Caco-2 (cell line): ENCODE measurements around the gene OSBPL8. TPM values are rescaled to one million over a fixed set of nuclear protein-coding genes. Genes with fewer than 3 reads are reported as not detected.
A peak's percentile ranks its signal among the peaks of the same experiment; 100 is the strongest.

Experiments
- BruUV-seq: library from RNA; stranded (reverse); fragments of 400-500 nt; replicated peaks from 2 replicates; lab custom pipeline; 2021; lab: Mats Ljungman, UMichigan
- CTCF ChIA-PET: fragments of 300-600 bp; sonication (Branson Sonifier 250); formaldehyde crosslinking; loops from one replicate; lab custom pipeline; 2022; ENCODE audit warnings: antibody characterized with exemption; lab: Charles Lee
- POLR2A ChIA-PET: fragments of 300-600 bp; sonication (Branson Sonifier 250); formaldehyde crosslinking; loops from one replicate; lab custom pipeline; 2022; ENCODE audit warnings: antibody characterized with exemption; lab: Charles Lee
- DNase-seq, 2 experiments: peaks; one replicate each; pipeline versions ENCODE4 v3.0.0 to v3.0.0-alpha.2; 2020 to 2022
- H3K27me3 ChIP-seq: replicated peaks from 2 replicates; pipeline ENCODE4 v1.6.0; 2011; ENCODE audit warnings: low read length; ENCODE audit not compliant: control insufficient read depth, insufficient read depth
- H3K36me3 ChIP-seq: 2 replicates; pipeline ENCODE4 v1.5.1; 2011; ENCODE audit warnings: low read length; ENCODE audit not compliant: control insufficient read depth, insufficient read depth
- H3K4me1 ChIP-seq: fragments of 250-450 bp; sonication (Bioruptor Pico); 2 replicates; pipeline ENCODE4 v1.5.1; 2020; ENCODE audit warnings: mild to moderate bottlenecking
- H3K4me3 ChIP-seq: 2 replicates; pipeline ENCODE4 v1.5.1; 2011; ENCODE audit warnings: low read depth, mild to moderate bottlenecking, control low read depth, low read length
- H3K9me3 ChIP-seq: fragments of 250-450 bp; sonication (Bioruptor Pico); 2 replicates; pipeline ENCODE4 v1.5.1; 2020; ENCODE audit warnings: mild to moderate bottlenecking, moderate library complexity
- H3K27ac Mint-ChIP-seq: one replicate; pipeline ENCODE4 v1.8.0; 2022; ENCODE audit warnings: mixed read lengths; ENCODE audit not compliant: unreplicated experiment
- H3K27me3 Mint-ChIP-seq: one replicate; pipeline ENCODE4 v1.8.0; 2022; ENCODE audit warnings: mixed read lengths; ENCODE audit not compliant: insufficient read depth, unreplicated experiment
- H3K36me3 Mint-ChIP-seq: one replicate; pipeline ENCODE4 v1.8.0; 2022; ENCODE audit warnings: mild to moderate bottlenecking, mixed read lengths; ENCODE audit not compliant: insufficient read depth, unreplicated experiment
- H3K4me1 Mint-ChIP-seq: one replicate; pipeline ENCODE4 v1.8.0; 2022; ENCODE audit warnings: low read depth, mixed read lengths; ENCODE audit not compliant: unreplicated experiment
- H3K4me3 Mint-ChIP-seq: one replicate; pipeline ENCODE4 v1.8.0; 2022; ENCODE audit warnings: mild to moderate bottlenecking, moderate library complexity, mixed read lengths; ENCODE audit not compliant: unreplicated experiment
- H3K9me3 Mint-ChIP-seq: one replicate; pipeline ENCODE4 v1.8.0; 2022; ENCODE audit warnings: mixed read lengths; ENCODE audit not compliant: unreplicated experiment
- intact Hi-C: fragments of 100-400 bp; cut with micrococcal nuclease; formaldehyde crosslinking; loops from one replicate; pipeline ENCODE4 v1.10.0; 2022; ENCODE audit not compliant: unreplicated experiment
- total RNA-seq: library from RNA; stranded (reverse); gene quantifications from 2 replicates; pipeline ENCODE4 v1.2.3, GENCODE V29; 2022
- TF ChIP-seq, protein P1 (sequence below), 2 experiments: fragments of 200-600 bp in 1 of 2; IDR thresholded peaks; 1 replicate in 1 of 2; 2 replicates in 1 of 2; pipeline versions ENCODE4 v1.5.1 to v1.8.0; 2011 to 2022; ENCODE audit warnings: antibody characterized with exemption in 1 of 2, control low read depth in 1 of 2, inconsistent platforms in 1 of 2, low read depth in 1 of 2, low read length in 1 of 2, mild to moderate bottlenecking in 1 of 2, moderate library complexity in 1 of 2; ENCODE audit not compliant: insufficient read depth in 1 of 2, severe bottlenecking in 1 of 2, unreplicated experiment in 1 of 2

Gene OSBPL8
- total RNA-seq, 1 experiment from 2014 or later = 50.0 TPM

- Mint-ChIP-seq H3K4me1 (no peaks in the 10 kb centered on the region), H3K36me3 (peaks cover 11% of the 10 kb centered on the region), H3K27me3 (no peaks in the 10 kb centered on the region), H3K4me3 (peak overlapping the region; percentile 94), H3K9me3 (no peaks in the 10 kb centered on the region), H3K27ac (peak overlapping the region; percentile 71)
- Histone ChIP-seq H3K9me3 (no peaks in the 10 kb centered on the region), H3K4me3 (peak overlapping the region; percentile 70), H3K36me3 (no peaks in the 10 kb centered on the region; the same call in 1 of the 2 replicates), H3K4me1 (0 out of 2 replicates have a peak, but pooled peaks cover 4% of the 10 kb centered on the region), H3K27me3 (no peaks in the 10 kb centered on the region)
- CTCF ChIA-PET = interaction anchor here (0.6 to 0.9 kb wide), 2 partner anchors 14 to 155 kb away, joined by 3 read pairs; no protein-coding TSS in a partner anchor
- POLR2A ChIA-PET = interaction anchor here (0.7 to 1.3 kb wide), 3 partner anchors 13 to 1047 kb away, joined by 3 to 4 read pairs (median 3); partner anchors contain the start of gene KRR1
- no TSS peak for BruUV-seq
- TF ChIP-seq, protein P1, sequence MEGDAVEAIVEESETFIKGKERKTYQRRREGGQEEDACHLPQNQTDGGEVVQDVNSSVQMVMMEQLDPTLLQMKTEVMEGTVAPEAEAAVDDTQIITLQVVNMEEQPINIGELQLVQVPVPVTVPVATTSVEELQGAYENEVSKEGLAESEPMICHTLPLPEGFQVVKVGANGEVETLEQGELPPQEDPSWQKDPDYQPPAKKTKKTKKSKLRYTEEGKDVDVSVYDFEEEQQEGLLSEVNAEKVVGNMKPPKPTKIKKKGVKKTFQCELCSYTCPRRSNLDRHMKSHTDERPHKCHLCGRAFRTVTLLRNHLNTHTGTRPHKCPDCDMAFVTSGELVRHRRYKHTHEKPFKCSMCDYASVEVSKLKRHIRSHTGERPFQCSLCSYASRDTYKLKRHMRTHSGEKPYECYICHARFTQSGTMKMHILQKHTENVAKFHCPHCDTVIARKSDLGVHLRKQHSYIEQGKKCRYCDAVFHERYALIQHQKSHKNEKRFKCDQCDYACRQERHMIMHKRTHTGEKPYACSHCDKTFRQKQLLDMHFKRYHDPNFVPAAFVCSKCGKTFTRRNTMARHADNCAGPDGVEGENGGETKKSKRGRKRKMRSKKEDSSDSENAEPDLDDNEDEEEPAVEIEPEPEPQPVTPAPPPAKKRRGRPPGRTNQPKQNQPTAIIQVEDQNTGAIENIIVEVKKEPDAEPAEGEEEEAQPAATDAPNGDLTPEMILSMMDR (IDR thresholded peaks at IDR 0.05; ENCODE audit: insufficient read depth in 1 of 2, low read depth in 1 of 2, low read length in 1 of 2, severe bottlenecking in 1 of 2, unreplicated experiment in 1 of 2) = no peak
- peak; percentile 55 to 56 for DNase-seq
- intact Hi-C loops = loop anchor here (1.0 to 10.0 kb wide), 4 partner anchors 44 to 1048 kb away; partner anchors contain the start of genes BBS10, KRR1 and NAP1L1
Observed at GRCh38 chr12:76558684-76559399, 729 bp downstream of the OSBPL8 start.

DNA sequence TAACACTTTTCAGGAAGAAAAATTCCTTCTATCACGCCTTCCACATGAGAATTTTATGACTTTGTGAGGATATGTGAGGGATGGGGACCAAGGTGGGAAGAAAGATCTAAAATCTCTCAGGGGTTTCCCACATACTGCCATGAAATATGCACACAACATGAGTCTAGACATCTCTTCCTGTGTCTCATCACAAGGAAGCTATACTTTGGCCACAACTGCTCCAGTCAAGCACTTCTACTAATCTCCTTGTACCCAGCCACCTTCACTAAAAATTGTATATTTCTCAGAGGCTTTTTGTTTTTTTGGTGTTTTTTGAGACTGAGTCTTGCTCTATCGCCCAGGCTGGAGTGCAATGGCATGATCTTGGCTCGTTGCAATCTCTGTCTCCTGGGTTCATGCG is 3.2 kb downstream of the OSBPL8 start:
- no peaks in the 10 kb centered on the region; the same call in 1 of the 2 replicates for H3K36me3 ChIP-seq
- no TSS peak for BruUV-seq
- H3K9me3 Mint-ChIP-seq = no peaks in the 10 kb centered on the region
- ChIA-PET POLR2A (no interaction called here), CTCF (no interaction called here)
- H3K4me3 ChIP-seq = no peak overlapping the region
- H3K9me3 ChIP-seq = no peaks in the 10 kb centered on the region
- H3K27ac Mint-ChIP-seq = no peak overlapping the region
- DNase-seq = no peak
- no peaks in the 10 kb centered on the region for H3K4me1 Mint-ChIP-seq
- peaks cover 11% of the 10 kb centered on the region for H3K36me3 Mint-ChIP-seq
- no peak overlapping the region for H3K4me3 Mint-ChIP-seq
- TF ChIP-seq, protein P1 (IDR thresholded peaks at IDR 0.05; ENCODE audit: insufficient read depth in 1 of 2, low read depth in 1 of 2, low read length in 1 of 2, severe bottlenecking in 1 of 2, unreplicated experiment in 1 of 2) = no peak
- intact Hi-C loops = loop anchor here (10.0 kb wide), 1 partner anchor 472 kb away; the partner anchor contains the start of gene NAP1L1
- no peaks in the 10 kb centered on the region for H3K27me3 Mint-ChIP-seq
- H3K4me1 ChIP-seq = peaks cover 4% of the 10 kb centered on the region; the same call in 1 of the 2 replicates
- H3K27me3 ChIP-seq = no peaks in the 10 kb centered on the region

GRCh38 chr12:76555797-76556196 is 3.8 kb downstream of the OSBPL8 start:
- Mint-ChIP-seq H3K4me3 (no peak overlapping the region), H3K27me3 (no peaks in the 10 kb centered on the region), H3K9me3 (no peaks in the 10 kb centered on the region), H3K27ac (no peak overlapping the region), H3K4me1 (no peaks in the 10 kb centered on the region), H3K36me3 (peaks cover 11% of the 10 kb centered on the region)
- ChIA-PET CTCF (no interaction called here), POLR2A (no interaction called here)
- no TSS peak for BruUV-seq
- H3K27me3 ChIP-seq = no peaks in the 10 kb centered on the region
- no peaks in the 10 kb centered on the region for H3K9me3 ChIP-seq
- peaks cover 4% of the 10 kb centered on the region; the same call in 1 of the 2 replicates for H3K4me1 ChIP-seq
- intact Hi-C loops = loop anchor here (10.0 kb wide), 1 partner anchor 471 kb away; the partner anchor contains the start of gene NAP1L1
- no peaks in the 10 kb centered on the region; the same call in 1 of the 2 replicates for H3K36me3 ChIP-seq
- no peak for DNase-seq
- H3K4me3 ChIP-seq = no peak overlapping the region
- TF ChIP-seq, protein P1 (IDR thresholded peaks at IDR 0.05; ENCODE audit: insufficient read depth in 1 of 2, low read depth in 1 of 2, low read length in 1 of 2, severe bottlenecking in 1 of 2, unreplicated experiment in 1 of 2) = no peak
